ENCODE results near the gene OGFOD3.

DNA sequence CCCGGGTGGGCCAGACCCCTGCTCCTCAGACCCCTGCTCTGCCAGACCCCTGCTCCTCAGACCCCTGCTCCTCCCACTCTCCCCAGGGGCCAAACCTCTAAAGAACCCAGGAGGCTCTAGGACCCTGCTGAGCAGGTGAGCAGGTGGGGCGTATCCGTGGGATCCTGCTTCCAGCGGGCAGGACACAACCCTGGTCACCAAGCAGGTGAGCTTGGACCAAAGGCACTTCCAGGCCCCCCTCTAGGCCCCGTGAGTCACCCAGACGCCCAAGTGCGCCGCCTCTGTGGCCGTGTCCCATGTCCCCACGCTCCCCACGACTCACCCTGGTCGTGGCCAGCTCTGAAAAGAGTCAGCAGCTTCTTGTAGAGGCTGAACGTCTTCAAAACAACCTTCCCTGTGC, 27.2 kb upstream of the OGFOD3 start:
- TF ChIP-seq, protein P1, sequence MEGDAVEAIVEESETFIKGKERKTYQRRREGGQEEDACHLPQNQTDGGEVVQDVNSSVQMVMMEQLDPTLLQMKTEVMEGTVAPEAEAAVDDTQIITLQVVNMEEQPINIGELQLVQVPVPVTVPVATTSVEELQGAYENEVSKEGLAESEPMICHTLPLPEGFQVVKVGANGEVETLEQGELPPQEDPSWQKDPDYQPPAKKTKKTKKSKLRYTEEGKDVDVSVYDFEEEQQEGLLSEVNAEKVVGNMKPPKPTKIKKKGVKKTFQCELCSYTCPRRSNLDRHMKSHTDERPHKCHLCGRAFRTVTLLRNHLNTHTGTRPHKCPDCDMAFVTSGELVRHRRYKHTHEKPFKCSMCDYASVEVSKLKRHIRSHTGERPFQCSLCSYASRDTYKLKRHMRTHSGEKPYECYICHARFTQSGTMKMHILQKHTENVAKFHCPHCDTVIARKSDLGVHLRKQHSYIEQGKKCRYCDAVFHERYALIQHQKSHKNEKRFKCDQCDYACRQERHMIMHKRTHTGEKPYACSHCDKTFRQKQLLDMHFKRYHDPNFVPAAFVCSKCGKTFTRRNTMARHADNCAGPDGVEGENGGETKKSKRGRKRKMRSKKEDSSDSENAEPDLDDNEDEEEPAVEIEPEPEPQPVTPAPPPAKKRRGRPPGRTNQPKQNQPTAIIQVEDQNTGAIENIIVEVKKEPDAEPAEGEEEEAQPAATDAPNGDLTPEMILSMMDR (IDR thresholded peaks at IDR 0.05), result no peak
- no peak for TF ChIP-seq POLR2A (IDR thresholded peaks at IDR 0.05)
